OCI-LY1 (cell line): Measurements from ENCODE around the gene SLC6A18.
"Not testable (repeated sequence)": the region's sequence is repeated elsewhere in the genome, so short reads cannot be mapped to it uniquely, and the experiment has no call there.

Experiments used
- EZH2 ChIP-seq: fragments of 200-600 bp; sonication (generic), shearing (Covaris generic); IDR thresholded peaks from 2 replicates; pipeline ENCODE4 v1.8.0; 2017; ENCODE audit warnings: borderline replicate concordance, mixed run types, mild to moderate bottlenecking, antibody characterized with exemption, low read length, moderate library complexity, mixed read lengths
- TF ChIP-seq, protein P1 (sequence below): fragments of 200-600 bp; sonication (generic), shearing (Covaris generic); IDR thresholded peaks from 2 replicates; pipeline ENCODE4 v1.5.1; 2017; ENCODE audit warnings: mild to moderate bottlenecking, antibody characterized with exemption, low read length, moderate library complexity, mixed read lengths

DNA sequence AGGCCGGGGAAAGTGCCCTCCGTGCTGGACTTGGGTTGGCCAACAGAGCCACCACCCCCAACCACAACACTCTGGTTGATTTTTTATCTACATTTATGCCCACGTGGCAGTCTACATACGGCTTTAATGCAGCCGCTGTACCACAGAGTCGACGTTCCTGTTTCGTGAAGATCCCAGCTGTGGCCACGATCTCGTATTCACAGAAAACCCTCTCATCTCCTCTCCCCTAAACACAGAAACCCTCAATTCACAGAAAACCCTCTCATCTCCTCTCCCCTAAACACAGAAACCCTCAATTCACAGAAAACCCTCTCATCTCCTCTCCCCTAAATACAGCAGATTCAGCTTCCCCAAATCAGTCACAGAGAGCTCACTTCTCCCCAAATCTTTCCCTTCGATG is 3.8 kb downstream of the SLC6A18 start:
- TF ChIP-seq, protein P1, sequence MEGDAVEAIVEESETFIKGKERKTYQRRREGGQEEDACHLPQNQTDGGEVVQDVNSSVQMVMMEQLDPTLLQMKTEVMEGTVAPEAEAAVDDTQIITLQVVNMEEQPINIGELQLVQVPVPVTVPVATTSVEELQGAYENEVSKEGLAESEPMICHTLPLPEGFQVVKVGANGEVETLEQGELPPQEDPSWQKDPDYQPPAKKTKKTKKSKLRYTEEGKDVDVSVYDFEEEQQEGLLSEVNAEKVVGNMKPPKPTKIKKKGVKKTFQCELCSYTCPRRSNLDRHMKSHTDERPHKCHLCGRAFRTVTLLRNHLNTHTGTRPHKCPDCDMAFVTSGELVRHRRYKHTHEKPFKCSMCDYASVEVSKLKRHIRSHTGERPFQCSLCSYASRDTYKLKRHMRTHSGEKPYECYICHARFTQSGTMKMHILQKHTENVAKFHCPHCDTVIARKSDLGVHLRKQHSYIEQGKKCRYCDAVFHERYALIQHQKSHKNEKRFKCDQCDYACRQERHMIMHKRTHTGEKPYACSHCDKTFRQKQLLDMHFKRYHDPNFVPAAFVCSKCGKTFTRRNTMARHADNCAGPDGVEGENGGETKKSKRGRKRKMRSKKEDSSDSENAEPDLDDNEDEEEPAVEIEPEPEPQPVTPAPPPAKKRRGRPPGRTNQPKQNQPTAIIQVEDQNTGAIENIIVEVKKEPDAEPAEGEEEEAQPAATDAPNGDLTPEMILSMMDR, result not testable (repeated sequence)
- not testable (repeated sequence) for TF ChIP-seq EZH2
